OCI-LY1 (cell line): Measurements from ENCODE around the gene SUSD3.

Experiments used
- H2AFZ ChIP-seq: fragments of 200-600 bp; sonication (generic), shearing (Covaris generic); 2 replicates; pipeline ENCODE4 v1.6.0; 2014; ENCODE audit warnings: antibody characterized with exemption, mild to moderate bottlenecking, low read length
- H3F3A ChIP-seq: fragments of 200-600 bp; sonication (generic), shearing (Covaris generic); 2 replicates; pipeline ENCODE4 v1.6.0; 2014; ENCODE audit warnings: mild to moderate bottlenecking, antibody characterized with exemption, low read length, moderate library complexity; ENCODE audit not compliant: insufficient read depth
- H3K27ac ChIP-seq: fragments of 200-600 bp; sonication (generic); 2 replicates; pipeline ENCODE4 v1.5.1; 2014; ENCODE audit warnings: low read length, mixed run types, mild to moderate bottlenecking, low read depth; ENCODE audit not compliant: poor library complexity, severe bottlenecking
- H3K27me3 ChIP-seq: fragments of 200-600 bp; sonication (generic); 2 replicates; pipeline ENCODE4 v1.6.0; 2014; ENCODE audit warnings: antibody characterized with exemption, mild to moderate bottlenecking, low read length, moderate library complexity; ENCODE audit not compliant: insufficient read depth
- H3K36me3 ChIP-seq: fragments of 200-600 bp; sonication (generic); 2 replicates; pipeline ENCODE4 v1.6.1; 2014; ENCODE audit warnings: mild to moderate bottlenecking, antibody characterized with exemption, low read length, moderate library complexity, mixed read lengths; ENCODE audit not compliant: insufficient read depth
- H3K4me1 ChIP-seq: fragments of 200-600 bp; sonication (generic); 2 replicates; pipeline ENCODE4 v1.5.1; 2014; ENCODE audit warnings: mild to moderate bottlenecking, low read length, moderate library complexity; ENCODE audit not compliant: insufficient read depth, severe bottlenecking
- H3K4me2 ChIP-seq: fragments of 200-600 bp; sonication (generic), shearing (Covaris generic); 2 replicates; pipeline ENCODE4 v1.6.1; 2014; ENCODE audit warnings: low read length
- H3K4me3 ChIP-seq: fragments of 200-600 bp; sonication (generic); 2 replicates; pipeline ENCODE4 v1.5.1; 2014; ENCODE audit warnings: low read length, low read depth, mild to moderate bottlenecking, mixed read lengths; ENCODE audit not compliant: poor library complexity, severe bottlenecking
- H3K79me2 ChIP-seq: fragments of 200-600 bp; shearing (Covaris generic); 2 replicates; pipeline ENCODE4 v1.6.1; 2016; ENCODE audit warnings: mixed run types, low read length, mixed read lengths; ENCODE audit not compliant: insufficient read depth
- H3K9ac ChIP-seq: fragments of 200-600 bp; sonication (generic), shearing (Covaris generic); 2 replicates; pipeline ENCODE4 v1.6.1; 2014; ENCODE audit warnings: mild to moderate bottlenecking, low read length, mixed read lengths
- H3K9me2 ChIP-seq: fragments of 200-600 bp; sonication (generic), shearing (Covaris generic); 2 replicates; pipeline ENCODE4 v1.6.1; 2014; ENCODE audit warnings: low read depth, mild to moderate bottlenecking, low read length, mixed read lengths
- H3K9me3 ChIP-seq: fragments of 200-600 bp; shearing (Covaris generic); 2 replicates; pipeline ENCODE4 v1.6.1; 2014; ENCODE audit warnings: low read length, mixed read lengths
- H4K20me1 ChIP-seq: fragments of 200-600 bp; sonication (generic), shearing (Covaris generic); 2 replicates; pipeline ENCODE4 v1.6.0; 2016; ENCODE audit warnings: mild to moderate bottlenecking, low read length; ENCODE audit not compliant: insufficient read depth
- EZH2 ChIP-seq: fragments of 200-600 bp; sonication (generic), shearing (Covaris generic); IDR thresholded peaks from 2 replicates; pipeline ENCODE4 v1.8.0; 2017; ENCODE audit warnings: borderline replicate concordance, mixed run types, mild to moderate bottlenecking, antibody characterized with exemption, low read length, moderate library complexity, mixed read lengths
- TF ChIP-seq, protein P1 (sequence below): fragments of 200-600 bp; sonication (generic), shearing (Covaris generic); IDR thresholded peaks from 2 replicates; pipeline ENCODE4 v1.5.1; 2017; ENCODE audit warnings: mild to moderate bottlenecking, antibody characterized with exemption, low read length, moderate library complexity, mixed read lengths

The SUSD3 gene

DNA sequence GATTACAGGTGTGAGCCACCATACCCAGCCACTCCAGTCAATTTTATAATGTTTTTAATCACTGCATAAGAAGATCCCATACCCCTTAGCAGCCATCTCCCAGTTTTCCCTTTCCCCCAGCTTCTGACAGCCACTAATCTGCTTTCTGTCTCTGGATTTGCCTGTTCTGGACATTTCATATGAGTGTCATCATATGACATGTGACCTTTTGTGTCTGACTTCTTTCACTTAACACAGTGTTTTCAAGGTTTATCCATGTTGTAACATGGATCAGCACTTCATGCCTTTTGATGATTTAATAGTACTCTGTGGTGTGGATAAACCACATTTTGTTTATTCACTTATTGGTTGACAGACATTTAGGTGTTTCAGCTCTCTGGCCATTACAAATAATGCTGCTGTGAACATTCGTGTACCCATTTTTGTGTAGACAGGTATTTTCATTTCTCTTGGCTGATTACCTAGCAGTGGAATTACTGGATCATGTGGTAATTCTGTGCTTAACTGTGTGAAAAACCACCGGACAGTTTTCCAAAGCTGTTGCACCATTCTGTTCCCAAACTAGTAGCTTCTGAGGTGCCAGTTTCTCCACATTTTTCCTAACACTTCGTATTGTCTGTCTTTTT, 8.6 kb downstream of the SUSD3 start:
- 0 out of 2 replicates have a peak, but pooled peaks cover 4% of the 10 kb centered on the region for H3F3A ChIP-seq
- no peak overlapping the region for H2AFZ ChIP-seq
- no peaks in the 10 kb centered on the region for H3K27me3 ChIP-seq
- H3K79me2 ChIP-seq: peaks cover 19% of the 10 kb centered on the region
- peaks cover 44% of the 10 kb centered on the region for H3K4me1 ChIP-seq
- no peaks in the 10 kb centered on the region for H3K9me3 ChIP-seq
- no peak overlapping the region for H3K4me3 ChIP-seq
- no peaks in the 10 kb centered on the region for H4K20me1 ChIP-seq
- H3K9me2 ChIP-seq: no peaks in the 10 kb centered on the region
- no peak overlapping the region for H3K4me2 ChIP-seq
- H3K9ac ChIP-seq: no peak overlapping the region
- peaks cover 73% of the 10 kb centered on the region for H3K36me3 ChIP-seq
- TF ChIP-seq, protein P1, sequence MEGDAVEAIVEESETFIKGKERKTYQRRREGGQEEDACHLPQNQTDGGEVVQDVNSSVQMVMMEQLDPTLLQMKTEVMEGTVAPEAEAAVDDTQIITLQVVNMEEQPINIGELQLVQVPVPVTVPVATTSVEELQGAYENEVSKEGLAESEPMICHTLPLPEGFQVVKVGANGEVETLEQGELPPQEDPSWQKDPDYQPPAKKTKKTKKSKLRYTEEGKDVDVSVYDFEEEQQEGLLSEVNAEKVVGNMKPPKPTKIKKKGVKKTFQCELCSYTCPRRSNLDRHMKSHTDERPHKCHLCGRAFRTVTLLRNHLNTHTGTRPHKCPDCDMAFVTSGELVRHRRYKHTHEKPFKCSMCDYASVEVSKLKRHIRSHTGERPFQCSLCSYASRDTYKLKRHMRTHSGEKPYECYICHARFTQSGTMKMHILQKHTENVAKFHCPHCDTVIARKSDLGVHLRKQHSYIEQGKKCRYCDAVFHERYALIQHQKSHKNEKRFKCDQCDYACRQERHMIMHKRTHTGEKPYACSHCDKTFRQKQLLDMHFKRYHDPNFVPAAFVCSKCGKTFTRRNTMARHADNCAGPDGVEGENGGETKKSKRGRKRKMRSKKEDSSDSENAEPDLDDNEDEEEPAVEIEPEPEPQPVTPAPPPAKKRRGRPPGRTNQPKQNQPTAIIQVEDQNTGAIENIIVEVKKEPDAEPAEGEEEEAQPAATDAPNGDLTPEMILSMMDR: no peak
- H3K27ac ChIP-seq: no peak overlapping the region

DNA sequence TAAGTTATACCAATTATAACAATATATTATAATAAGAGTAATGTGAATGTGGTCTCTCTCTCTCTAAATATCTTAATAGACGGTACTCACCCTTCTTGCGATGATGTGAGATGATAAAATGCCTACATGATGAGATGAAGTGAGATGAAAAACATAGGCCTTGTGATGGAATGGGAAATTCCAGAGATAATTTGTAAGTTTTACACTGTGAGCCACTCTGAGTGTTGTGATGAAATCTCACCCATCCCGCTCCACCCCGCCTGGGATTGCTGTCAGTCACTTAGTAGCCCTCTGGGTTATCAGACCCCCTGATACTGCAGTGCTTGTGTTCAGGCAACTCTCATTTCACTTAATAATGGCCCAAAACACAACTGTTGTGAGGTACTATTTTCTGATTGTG, 10.5 kb downstream of the SUSD3 start:
- no peak for TF ChIP-seq EZH2
- TF ChIP-seq, protein P1: no peak
- Histone ChIP-seq H3K4me1 (peaks cover 44% of the 10 kb centered on the region), H3K9me2 (no peaks in the 10 kb centered on the region)

DNA sequence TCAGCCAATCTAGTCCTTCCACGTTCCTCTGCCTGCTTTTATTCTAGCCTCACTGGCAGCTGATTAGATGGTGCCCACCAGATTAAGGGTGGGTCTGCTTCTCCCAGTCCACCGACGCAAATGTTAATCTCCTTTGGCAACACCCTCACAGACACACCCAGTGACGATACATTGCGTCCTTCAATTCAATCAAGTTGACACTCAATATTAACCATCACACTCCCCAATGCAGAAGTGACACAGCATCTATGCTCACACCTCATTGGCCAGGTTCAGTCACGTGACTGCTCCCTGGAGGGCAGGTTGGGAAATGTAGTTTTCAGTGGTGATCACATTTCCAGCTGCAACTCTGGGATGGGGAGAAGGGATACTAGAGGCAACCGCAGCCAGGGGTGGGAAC, 13.0 kb downstream of the SUSD3 start:
- Histone ChIP-seq H3K4me3 (no peak overlapping the region), H3K27ac (peak overlapping the region; percentile 89), H3K4me2 (no peak overlapping the region; the same call in 1 of the 2 replicates), H2AFZ (no peak overlapping the region), H4K20me1 (no peaks in the 10 kb centered on the region), H3K79me2 (peaks cover 19% of the 10 kb centered on the region), H3K27me3 (no peaks in the 10 kb centered on the region), H3K9ac (no peak overlapping the region), H3F3A (no peaks in the 10 kb centered on the region), H3K9me3 (no peaks in the 10 kb centered on the region), H3K36me3 (peaks cover 70% of the 10 kb centered on the region), H3K4me1 (peaks cover 32% of the 10 kb centered on the region), H3K9me2 (no peaks in the 10 kb centered on the region)
- no peak for TF ChIP-seq EZH2
- TF ChIP-seq, protein P1: no peak

More for the DNA sequence above, 10.5 kb downstream of the SUSD3 start:
- H3K36me3 ChIP-seq: peaks cover 81% of the 10 kb centered on the region
- no peak overlapping the region for H2AFZ ChIP-seq
- H3K9me3 ChIP-seq: no peaks in the 10 kb centered on the region
- no peaks in the 10 kb centered on the region for H4K20me1 ChIP-seq
- H3K79me2 ChIP-seq: peaks cover 19% of the 10 kb centered on the region
- H3K4me2 ChIP-seq: no peak overlapping the region
- no peak overlapping the region for H3K9ac ChIP-seq
- no peak overlapping the region for H3K4me3 ChIP-seq
- H3F3A ChIP-seq: no peaks in the 10 kb centered on the region
- no peak overlapping the region for H3K27ac ChIP-seq
- H3K27me3 ChIP-seq: no peaks in the 10 kb centered on the region
